Transverse colon (tissue), 4 donors: ENCODE measurements around the gene CCT8L2. TPM values are rescaled to one million over a fixed set of nuclear protein-coding genes. Genes with fewer than 3 reads are reported as not detected.
"Not testable (repeated sequence)": the region's sequence is repeated elsewhere in the genome, so short reads cannot be mapped to it uniquely, and the experiment has no call there.

Experiments
- DNase-seq: peaks from one replicate; pipeline ENCODE4 v3.0.0-alpha.2; 2019
- H3K27ac ChIP-seq, 4 donors: fragments of 200-600 bp; sonication (generic); 2 replicates each; pipeline ENCODE4 v1.5.1; 2016 to 2018; ENCODE audit warnings: inconsistent platforms in 4 of 4
- H3K27me3 ChIP-seq: fragments of 200-600 bp; sonication (generic); 2 replicates; pipeline ENCODE4 v1.5.1; 2017; ENCODE audit warnings: inconsistent platforms
- H3K36me3 ChIP-seq, 4 donors: fragments of 200-600 bp; sonication (generic); 2 replicates each; pipeline ENCODE4 v1.5.1; 2017 to 2019; ENCODE audit warnings: inconsistent platforms in 4 of 4
- H3K4me1 ChIP-seq, 4 donors: fragments of 200-600 bp; sonication (generic); 2 replicates each; pipeline ENCODE4 v1.5.1; 2017 to 2020; ENCODE audit warnings: inconsistent platforms in 4 of 4
- H3K4me3 ChIP-seq, 4 donors: fragments of 200-600 bp; sonication (generic); 1 replicate in 1 of 4; 2 replicates in 3 of 4; pipeline versions ENCODE4 v1.5.1 to v1.6.1; 2017 to 2019; ENCODE audit warnings: inconsistent platforms in 4 of 4
- H3K9me3 ChIP-seq, 2 donors: fragments of 200-600 bp; sonication (generic); 2 replicates each; pipeline ENCODE4 v1.5.1; 2017 to 2019; ENCODE audit warnings: inconsistent platforms in 2 of 2
- CTCF ChIP-seq, 5 experiments: fragments of 200-600 bp in 3 of 5; fragments of 450-650 bp in 2 of 5; sonication (generic) in 3 of 5; IDR thresholded peaks; 1 replicate in 2 of 5; 2 replicates in 3 of 5; pipeline ENCODE4 v1.5.1; 2016 to 2017; ENCODE audit warnings: antibody characterized with exemption in 5 of 5, inconsistent platforms in 3 of 5, mild to moderate bottlenecking in 2 of 5, moderate library complexity in 1 of 5
- EP300 ChIP-seq: sonication (generic); formaldehyde crosslinking; IDR thresholded peaks from one replicate; pipeline ENCODE4 v1.6.1; 2017; ENCODE audit warnings: antibody characterized with exemption, low read depth
- POLR2A ChIP-seq: fragments of 450-650 bp; IDR thresholded peaks from one replicate; pipeline ENCODE4 v1.6.1; 2016; ENCODE audit warnings: antibody characterized with exemption, mild to moderate bottlenecking, moderate library complexity
- POLR2AphosphoS5 ChIP-seq, 3 donors: sonication (generic); formaldehyde crosslinking; IDR thresholded peaks; one replicate each; pipeline ENCODE4 v1.6.1; 2016; ENCODE audit warnings: antibody characterized with exemption in 3 of 3
- WGBS, 2 donors: methylation state at CpG; one replicate each; pipeline ENCODE4 v1.1.5; 2018; ENCODE audit warnings: low coverage in 1 of 2; 5-methylcytosine and 5-hydroxymethylcytosine counted together
- in situ Hi-C, 4 donors: fragments of 200-750 bp; cut with MboI; loops; one replicate each; pipeline versions ENCODE4 v1.15.0 to v1.15.1; 2017; ENCODE audit warnings: low sequenced_read_pairs in 3 of 4, low pct_ligation_motif_present in 1 of 4, low pct_unique_long_range_greater_than_20kb in 1 of 4
- intact Hi-C: fragments of 100-400 bp; cut with DNase I; formaldehyde crosslinking; loops from one replicate; pipeline ENCODE4 v1.15.1; 2023; ENCODE audit warnings: low total_unique reads
- total RNA-seq, 4 donors: library from RNA; depleted of rRNA; stranded (reverse); fragments of >200 nt; gene quantifications; one replicate each; pipeline ENCODE4 v1.1.0, GENCODE V29; 2016

The CCT8L2 gene
- total RNA-seq, 4 donors from 2014 or later: not detected

DNA sequence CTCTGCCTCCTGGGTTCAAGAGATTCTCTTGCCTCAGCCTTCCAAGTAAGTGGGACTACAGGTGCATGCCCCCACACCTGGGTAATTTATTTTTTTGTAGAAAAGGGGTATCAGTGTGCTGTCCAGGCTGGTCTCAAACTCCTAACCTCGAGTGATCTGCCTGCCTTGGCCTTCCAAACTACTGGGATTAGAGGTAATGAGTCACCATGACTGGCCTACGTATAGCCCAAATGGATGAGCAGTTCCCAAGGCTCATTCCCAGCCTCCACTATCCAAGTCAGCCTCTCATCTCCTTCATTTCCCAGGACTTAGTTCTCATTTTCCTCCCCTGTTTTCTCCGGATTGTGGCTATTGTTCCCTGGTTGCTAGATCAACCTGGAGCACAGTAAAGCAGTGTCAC lies 5.6 kb downstream of the CCT8L2 start:
- H3K27me3 ChIP-seq: no peaks in the 10 kb centered on the region
- in situ Hi-C loops (no loop called here), intact Hi-C loops (no loop called here)
- TF ChIP-seq CTCF (IDR thresholded peaks at IDR 0.05) (no peak), POLR2AphosphoS5 (IDR thresholded peaks at IDR 0.05) (no peak), EP300 (no peak), POLR2A (no peak)
- 59 to 75% methylated on average over 2 to 3 of the region's 3 CpGs for WGBS, 2 donors
- no peak overlapping the region for H3K4me3 ChIP-seq
- no peak overlapping the region for H3K27ac ChIP-seq
- H3K9me3 ChIP-seq: no peaks in the 10 kb centered on the region
- no peak for DNase-seq
- H3K36me3 ChIP-seq: no peaks in the 10 kb centered on the region
- no peaks in the 10 kb centered on the region for H3K4me1 ChIP-seq

GRCh38 chr22:16586170-16586569 lies 6.4 kb downstream of the CCT8L2 start:
- in situ Hi-C loops: no loop called here
- intact Hi-C loops: no loop called here
- Histone ChIP-seq H3K27me3 (no peaks in the 10 kb centered on the region), H3K27ac (no peak overlapping the region), H3K4me1 (no peaks in the 10 kb centered on the region), H3K4me3 (no peak overlapping the region), H3K36me3 (no peaks in the 10 kb centered on the region), H3K9me3 (no peaks in the 10 kb centered on the region)
- no peak for DNase-seq
- TF ChIP-seq POLR2A (no peak), POLR2AphosphoS5 (IDR thresholded peaks at IDR 0.05) (no peak), EP300 (no peak), CTCF (IDR thresholded peaks at IDR 0.05) (no peak)
- WGBS, 2 donors: 74 to 100% methylated on average over 1 to 2 of the region's 2 CpGs

DNA sequence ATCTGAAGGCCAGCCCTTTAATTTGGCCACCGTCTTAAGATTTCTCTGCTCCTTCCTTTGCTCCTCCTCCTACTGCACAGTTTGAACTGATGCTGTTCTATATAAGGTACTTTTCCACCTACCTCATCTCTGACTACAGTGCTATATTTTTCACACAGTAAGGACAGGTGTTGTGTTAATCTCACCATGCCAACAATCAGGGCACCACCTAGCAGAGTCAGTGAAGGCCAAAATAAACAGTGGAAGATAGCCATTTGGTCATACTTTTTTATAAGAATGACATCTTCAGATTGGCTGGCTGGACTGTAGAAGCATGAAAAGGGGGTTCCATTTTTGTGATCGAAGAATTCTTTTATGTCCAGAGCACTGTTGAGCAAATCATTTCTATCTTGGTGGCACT lies 11.7 kb downstream of the CCT8L2 start:
- H3K27ac ChIP-seq, DNase-seq, in situ Hi-C loops, H3K4me3 ChIP-seq, H3K4me1 ChIP-seq, H3K36me3 ChIP-seq, intact Hi-C loops, H3K9me3 ChIP-seq, H3K27me3 ChIP-seq: not testable (repeated sequence)
- 69 to 93% methylated on average over 1 of the region's 2 CpGs for WGBS, 2 donors

DNA sequence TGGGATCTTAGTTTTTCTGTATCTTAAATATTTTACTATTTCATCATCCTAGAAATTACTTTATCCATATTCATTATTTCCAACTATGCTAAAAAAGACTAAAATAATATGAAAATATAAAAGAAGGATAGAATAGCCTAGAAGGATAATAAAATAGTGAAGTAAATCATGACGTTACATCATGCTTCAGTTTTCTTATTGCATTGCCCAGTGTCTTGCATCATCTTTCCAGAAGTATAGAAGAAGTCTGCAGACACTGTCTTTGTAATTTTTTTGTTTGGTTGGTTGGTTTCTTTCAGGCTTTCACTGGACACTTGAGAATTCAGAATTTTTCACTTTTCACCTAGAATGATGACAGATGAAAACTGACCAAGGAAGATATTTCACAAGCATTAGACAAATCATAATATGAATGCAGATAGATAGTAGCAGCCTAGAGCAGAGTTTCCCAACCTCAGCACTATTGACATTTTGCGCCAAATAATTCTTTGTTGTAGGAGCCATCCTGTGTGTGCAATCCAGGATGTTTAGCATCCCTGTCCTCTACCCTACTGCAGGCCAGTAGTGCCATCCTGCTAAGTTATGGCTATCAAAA lies 23.3 kb downstream of the CCT8L2 start:
- 67 to 69% methylated on average over 1 to 2 of the region's 2 CpGs for WGBS, 2 donors
- H3K27me3 ChIP-seq, DNase-seq, H3K4me1 ChIP-seq, H3K27ac ChIP-seq, H3K9me3 ChIP-seq, intact Hi-C loops, in situ Hi-C loops, H3K36me3 ChIP-seq, H3K4me3 ChIP-seq: not testable (repeated sequence)

GRCh38 chr22:16568425-16568758 lies 24.2 kb downstream of the CCT8L2 start:
- no peak overlapping the region for H3K27ac ChIP-seq
- no peaks in the 10 kb centered on the region for H3K9me3 ChIP-seq
- in situ Hi-C loops (no loop called here), intact Hi-C loops (no loop called here)
- H3K36me3 ChIP-seq: no peaks in the 10 kb centered on the region
- WGBS, 2 donors: 92% methylated on average over 5 to 6 of the region's 6 CpGs
- H3K27me3 ChIP-seq: no peaks in the 10 kb centered on the region
- H3K4me1 ChIP-seq: no peaks in the 10 kb centered on the region
- no peak for TF ChIP-seq CTCF (IDR thresholded peaks at IDR 0.05)
- no peak for TF ChIP-seq EP300
- no peak for TF ChIP-seq POLR2AphosphoS5 (IDR thresholded peaks at IDR 0.05)
- TF ChIP-seq POLR2A: no peak
- no peak for DNase-seq
- no peak overlapping the region for H3K4me3 ChIP-seq

GRCh38 chr22:16567617-16568424 lies 24.8 kb downstream of the CCT8L2 start:
- H3K4me3 ChIP-seq, H3K27me3 ChIP-seq, H3K4me1 ChIP-seq, in situ Hi-C loops, H3K9me3 ChIP-seq, DNase-seq, H3K27ac ChIP-seq, intact Hi-C loops, H3K36me3 ChIP-seq: not testable (repeated sequence)
- WGBS, 2 donors: 86% methylated on average over 10 of the region's 13 CpGs; no CpG with 5 or more reads in 1 of the 2 donors

DNA sequence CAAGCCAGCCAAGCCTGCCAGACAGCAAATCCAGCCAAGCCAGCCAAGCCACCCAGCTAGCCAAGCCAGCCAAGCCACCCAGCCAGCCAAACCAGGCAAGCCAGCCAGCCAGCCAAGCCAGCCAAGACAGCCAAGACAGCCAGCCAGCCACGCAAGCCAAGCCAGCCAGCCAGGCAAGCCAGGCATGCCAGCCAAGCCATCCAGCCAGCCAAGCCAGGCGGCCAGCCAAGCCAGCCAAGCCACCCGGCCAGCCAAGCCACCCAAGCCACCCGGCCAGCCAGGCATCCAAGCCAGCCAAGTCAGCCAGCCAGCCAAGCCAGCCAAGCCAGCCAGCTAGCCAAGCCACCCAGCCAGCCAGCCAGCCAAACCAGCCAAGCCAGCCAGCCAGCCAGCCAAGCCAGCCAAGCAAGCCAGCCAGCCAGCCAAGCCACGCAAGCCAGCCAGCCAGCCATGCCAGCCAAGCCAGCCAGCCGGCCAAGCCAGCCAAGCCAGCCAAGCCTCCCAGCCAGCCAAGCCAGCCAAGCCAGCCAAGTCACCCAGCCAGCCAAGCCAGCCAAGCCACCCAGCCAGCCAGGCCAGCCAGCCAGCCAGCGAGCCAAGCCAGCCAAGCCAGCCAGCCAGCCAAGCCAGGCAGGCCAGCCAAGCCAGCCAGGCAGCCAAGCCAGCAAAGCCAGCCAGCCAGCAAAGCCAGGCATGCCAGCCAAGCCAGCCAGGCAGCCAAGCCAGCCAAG lies 26.0 kb downstream of the CCT8L2 start:
- 84% methylated on average over 6 of the region's 7 CpGs; no CpG with 5 or more reads in 1 of the 2 donors for WGBS, 2 donors

More for the DNA sequence above, 26.0 kb downstream of the CCT8L2 start:
- H3K9me3 ChIP-seq, H3K36me3 ChIP-seq, H3K4me1 ChIP-seq, H3K4me3 ChIP-seq, DNase-seq, intact Hi-C loops, H3K27me3 ChIP-seq, in situ Hi-C loops, H3K27ac ChIP-seq: not testable (repeated sequence)
